ENCODE results near the gene RNF220.

RNF220 gene

DNA sequence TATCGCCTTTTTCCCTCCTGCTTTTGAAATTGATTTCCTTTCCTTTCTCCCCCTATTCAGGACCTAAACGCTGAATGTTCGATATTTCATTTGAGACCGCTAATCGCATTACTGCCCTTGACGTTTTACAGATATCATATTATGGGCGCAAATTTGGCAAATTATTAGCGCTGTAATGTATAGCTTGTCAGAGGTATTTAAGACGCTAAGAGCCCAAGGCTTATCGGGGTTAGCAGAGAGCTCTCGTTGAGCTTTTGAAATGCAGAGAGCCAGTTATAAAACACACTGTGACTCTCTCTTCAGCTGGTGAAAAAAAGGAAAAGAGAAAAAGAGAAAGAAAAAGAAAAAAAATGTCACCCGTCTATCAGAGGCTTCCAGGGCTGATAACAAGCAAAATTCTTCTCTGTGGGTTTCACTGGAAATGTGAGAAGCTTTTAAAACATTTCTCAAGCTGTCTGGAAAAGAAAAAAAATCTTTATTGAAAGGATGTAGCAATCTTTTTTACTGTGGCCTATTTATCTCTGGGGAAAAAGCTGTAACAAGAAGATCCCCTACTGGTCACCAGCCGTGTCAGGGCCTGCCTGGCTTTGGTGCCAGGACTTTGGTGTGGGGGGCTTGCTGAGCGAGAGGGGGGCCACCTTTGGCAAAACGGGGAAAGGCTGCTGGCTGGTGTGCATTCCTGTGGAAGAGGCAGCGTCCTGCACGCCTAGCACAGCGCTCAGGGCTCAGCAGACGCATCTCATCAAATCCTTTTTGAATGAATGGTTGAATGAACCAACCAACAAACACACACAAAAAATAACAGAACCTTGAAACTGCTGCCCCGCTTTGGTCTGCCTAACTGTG, 119.8 kb downstream of the RNF220 start:
- no peak for DNase-seq

DNA sequence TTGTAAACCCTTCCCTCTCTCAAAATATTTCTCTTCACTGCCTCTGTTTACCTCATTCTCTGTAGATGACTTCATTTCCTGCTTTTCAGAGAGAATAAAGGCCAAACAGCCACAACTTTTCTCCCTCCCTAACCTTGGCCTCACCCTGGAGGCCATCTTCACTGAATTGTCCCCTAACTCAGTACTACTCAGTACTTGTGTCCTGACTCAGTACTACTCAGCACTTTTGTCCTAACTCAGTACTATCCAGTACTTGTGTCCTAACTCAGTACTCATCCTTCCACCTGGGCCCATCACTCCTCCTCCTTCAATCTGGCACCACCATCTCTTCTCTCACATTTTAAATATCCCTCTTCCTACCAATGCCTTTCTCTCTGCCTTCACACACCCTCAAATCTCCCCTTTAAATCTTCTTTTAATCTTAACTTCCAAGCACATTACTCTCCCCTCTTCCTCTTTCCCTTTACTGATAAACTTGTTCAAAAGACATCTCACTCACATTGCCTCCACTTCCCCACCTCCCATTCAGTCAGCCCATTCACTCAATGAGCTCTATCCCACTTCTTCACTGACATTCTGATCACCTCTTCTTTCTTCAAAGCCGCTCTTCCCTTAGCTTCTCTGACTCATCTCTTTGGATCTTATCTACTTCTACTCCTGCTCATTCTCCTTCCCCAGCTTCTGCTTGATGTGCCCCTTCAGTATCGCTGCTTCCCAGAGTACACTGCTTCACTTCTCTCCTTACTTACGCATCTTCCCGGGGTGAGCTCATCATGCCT, 121.4 kb downstream of the RNF220 start:
- DNase-seq, result no peak

DNA sequence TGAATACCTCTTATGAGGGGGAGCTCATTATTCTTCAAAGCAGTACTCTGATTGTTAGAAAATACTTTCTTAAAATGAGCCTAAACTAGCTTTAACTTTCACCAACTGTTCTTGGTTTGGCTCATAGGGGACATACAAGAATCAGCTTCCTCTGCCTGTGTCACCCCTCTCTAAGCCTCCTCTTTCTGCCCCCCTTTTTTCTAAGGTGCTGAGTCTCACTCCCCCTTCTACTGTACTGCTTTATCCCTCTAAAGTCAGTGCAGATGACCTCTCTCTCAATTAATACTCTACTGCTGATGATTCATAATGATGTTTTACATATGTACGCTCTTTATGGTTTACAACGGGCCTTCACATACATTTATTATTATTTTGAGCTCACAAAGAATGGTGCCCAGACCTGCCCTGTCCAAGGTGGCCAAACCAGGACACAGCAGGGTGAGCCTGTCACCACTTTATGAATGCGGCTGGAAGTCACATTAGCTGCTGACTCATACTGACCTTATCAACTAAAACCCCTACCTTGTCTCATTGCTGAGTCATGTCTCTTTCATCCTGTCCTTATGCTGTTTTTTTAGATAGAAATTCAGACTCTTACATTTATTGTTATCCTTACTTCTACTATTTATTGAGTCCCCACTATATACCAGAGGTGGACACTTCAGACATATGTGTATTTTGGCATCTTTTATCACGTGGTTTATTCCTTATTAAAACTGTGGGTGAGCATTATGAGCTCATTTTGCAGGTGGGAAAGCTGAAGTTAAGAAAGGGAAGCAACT, 126.9 kb downstream of the RNF220 start:
- DNase-seq, result no peak

DNA sequence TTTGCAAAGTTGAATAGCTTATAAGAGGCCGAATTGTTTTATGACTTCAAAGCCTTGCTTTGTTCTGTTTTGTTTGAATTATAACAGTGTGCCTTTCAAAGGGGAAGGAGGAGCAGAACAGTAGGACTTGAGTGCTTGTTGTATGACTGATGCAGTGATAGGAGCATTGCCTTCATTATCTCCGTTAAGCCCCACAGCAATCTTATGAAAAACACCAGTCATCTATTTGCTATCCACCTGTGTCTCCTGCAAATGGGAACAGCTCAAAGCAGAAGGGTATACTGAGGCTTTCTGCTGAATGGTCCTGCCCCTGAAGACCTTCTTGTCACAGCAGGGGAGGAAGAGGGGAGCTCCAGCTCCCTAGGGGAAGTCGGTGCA, 127.5 kb downstream of the RNF220 start:
- no peak for DNase-seq

DNA sequence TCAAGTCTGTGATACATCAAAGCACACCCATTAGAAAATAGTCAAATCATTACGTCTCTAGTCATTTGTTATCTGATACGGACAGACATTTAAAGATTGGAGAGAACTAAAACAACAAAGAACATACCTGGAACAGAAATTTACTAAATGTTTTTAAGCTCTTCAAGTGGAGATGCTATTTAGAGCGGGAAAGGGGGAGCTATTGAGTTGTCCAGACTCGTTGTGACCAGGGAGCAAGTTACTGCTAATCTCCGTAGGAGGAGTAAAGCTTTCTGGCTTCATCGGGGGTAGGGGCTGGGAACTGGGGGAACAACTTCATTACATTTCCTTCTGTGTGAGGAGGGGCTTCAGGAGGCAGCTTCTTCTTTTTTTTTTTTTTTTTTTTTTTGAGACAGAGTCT, 129.7 kb downstream of the RNF220 start:
- no peak for DNase-seq

DNA sequence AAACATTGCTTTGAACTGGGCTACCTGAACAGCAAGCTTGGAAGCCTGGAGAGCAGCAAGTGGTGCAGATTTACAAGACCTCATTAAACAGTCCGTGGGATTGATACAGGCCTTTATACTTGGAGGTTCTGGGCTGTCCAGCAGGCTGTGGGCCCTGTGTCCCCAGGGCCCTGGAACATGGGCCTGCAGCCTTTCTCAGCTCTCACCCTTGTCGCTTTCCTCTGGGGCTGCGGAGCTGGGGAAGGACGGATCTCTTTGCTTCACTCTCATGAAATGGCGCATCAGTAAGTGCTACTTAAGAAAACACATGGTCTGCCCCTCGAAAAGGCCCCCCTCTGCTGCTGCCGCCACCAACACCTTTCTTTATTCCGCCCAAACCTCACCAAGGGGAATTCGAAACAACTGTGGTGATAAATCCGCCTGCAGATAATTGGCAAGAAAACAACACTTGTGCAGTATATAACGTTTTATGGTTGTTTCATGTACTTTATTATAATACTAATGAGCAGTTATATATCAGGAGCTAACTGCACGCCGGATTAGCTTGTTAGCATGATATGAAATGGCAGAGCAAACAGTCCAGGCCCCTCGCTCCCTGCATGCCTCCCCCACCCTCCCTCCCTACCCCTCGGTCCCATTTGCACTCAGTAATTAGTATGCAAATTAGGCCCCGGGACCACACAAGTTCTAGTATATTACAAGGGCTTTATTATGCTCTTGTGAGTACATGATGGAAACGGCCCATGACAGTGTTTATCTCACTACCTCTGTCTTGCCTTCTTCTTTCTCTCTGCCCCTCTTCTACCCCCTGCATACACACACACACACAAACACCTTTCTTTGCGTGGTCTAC, 131.5 kb downstream of the RNF220 start:
- DNase-seq, result no peak

DNA sequence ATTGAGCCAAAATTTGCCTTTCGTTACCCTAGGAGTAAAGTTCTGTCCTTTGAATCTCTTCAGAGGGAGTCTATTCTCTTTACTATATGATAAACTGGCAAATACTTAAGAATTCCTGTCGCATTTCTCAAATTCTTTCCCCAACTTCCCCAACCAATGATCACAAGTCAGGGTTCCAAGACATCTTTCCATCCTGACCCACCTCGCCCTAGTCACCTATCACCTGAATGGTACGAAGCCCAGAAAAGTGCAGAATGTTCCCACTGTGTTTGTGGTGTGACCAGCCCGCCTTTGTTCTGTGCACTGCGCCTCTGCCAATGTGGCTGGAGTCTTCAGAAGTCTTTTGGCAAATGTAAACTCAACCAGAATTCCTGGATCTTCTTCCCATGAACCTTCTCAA, 132.5 kb downstream of the RNF220 start:
- DNase-seq, result no peak

DNA sequence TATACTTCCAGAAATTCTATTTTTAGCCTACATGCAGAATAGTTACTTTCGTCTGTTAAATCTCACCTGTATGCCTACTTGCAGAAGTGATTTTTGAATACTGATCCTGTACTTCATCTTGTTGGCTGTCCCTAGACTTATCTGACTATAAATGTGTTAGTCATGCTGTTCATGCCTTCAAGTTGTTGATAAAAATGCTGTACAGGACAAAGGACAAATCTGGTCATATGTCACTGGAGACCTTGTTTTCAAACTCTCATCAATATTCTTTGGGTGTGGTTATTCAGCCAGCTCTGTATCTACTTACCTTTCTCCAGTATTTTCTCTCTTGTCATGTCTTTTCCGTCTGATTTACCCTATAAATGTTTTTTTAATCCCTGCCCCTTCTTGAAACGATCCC, 132.9 kb downstream of the RNF220 start:
- no peak for DNase-seq

DNA sequence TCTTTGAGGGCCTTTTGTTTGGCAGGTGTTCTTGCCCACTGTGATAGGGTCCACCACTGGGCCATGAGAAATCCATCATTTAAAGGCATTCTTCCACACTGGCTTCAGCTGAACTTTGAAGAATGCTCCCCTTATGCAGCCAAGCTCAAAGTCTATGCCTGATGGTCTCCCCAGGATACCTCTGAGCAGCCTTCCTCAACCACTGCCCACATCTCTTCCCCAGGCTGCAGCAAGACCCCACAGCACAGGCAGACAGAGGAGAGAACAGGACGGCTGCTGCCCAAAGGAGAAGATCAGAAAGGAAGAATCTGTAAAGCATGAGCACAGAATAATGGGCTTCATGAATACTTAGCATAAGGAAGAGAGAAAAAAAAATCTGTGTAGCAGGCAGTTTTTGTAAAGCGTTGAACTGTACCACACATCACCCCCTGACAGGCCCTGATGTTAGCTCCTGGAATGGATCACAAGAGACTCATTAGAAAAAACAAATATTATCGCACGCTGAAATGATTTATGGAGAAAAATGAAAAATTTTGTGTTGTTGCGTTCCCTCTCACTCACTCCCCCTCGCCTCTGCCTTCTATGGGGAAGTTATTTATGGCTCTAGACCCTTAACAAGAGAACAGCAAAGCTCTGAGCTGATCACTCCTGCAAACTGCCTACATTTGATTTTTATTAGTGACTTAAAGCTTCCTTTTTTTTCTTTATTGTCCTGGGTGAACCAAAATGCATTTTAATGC, 135.1 kb downstream of the RNF220 start:
- DNase-seq, result no peak

DNA sequence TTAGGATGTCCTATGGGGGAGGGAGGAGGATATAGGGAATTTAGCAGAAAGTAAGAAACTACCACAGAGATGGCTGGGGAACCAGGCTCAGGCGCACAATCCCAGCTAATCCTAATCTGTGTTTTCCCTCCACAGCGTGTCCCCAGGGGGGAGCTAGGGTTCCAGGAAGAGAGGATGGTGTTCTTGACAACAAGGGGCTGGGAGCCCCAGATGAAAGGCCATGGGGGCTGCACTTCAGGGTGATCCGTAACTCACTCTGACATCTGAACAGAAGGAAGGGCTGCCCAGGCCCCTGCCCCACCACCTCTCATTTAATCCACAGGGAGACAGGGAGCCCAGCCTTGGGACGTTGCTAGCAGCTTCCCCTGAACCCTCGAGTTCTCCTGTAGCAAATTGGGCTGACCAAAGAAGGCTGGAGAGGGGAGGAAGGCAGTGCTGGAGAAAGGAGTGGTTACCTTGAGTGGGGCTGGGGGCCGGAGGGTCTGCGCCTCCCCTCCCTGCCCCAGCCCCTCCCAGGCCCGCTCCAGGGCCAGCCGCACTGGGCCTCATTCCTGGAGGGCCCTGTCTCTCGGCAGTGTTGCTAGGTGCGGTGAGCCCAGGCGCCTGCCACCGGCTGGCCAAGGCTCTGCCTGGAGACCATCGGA, 137.5 kb downstream of the RNF220 start:
- DNase-seq, result no peak

DNA sequence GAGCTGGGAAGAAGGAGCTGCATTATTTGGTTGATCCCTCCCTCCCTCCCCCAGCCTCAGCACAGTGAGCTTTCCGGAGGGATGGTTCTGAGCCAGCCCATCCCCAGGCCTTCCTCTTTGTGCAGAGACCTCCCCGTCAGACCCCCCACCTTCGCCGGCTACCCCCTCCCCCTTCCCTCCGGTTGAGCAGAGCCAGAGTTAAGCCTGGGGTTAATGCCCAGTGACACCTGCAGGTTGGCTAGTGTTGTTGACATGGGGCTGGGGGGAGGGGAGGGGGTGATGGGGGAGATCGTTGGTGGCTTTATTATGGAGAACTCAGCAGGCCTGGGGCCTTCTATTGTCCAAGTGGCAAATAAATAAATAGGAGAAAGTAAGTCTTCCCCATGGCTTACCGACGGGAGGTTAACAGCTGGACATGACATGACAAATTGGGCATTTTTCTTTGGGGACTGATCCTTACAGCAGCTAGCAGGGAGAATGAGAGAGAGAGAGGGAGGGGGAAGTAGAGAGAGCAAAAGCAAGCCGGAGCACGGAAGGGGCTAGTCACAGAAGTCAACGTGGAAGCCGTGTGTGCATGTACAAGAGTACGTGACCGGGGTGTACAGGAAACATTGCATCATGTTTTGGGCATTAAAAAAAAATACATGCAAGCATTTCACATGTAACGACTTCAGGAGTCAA, 138.1 kb downstream of the RNF220 start:
- no peak for DNase-seq

DNA sequence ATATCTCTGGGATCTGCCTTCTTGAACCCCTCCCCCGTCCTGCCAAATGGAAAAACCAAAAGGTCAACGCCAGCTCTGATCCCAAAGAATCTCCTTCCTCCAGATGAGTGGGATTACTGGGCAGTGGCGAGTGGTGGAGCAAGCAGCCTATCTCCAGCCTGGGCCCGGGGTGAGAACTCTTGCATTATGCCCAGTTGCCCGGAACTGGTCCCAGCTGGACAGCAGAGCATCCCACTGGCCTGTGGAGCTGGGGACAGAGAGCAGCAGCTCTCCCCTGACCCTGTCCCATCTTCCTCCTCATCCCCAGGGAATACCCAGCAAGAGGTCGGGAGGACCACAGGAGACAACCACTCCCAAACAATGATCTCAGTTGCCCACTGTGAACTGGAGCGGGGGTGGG, 138.7 kb downstream of the RNF220 start:
- no peak for DNase-seq

DNA sequence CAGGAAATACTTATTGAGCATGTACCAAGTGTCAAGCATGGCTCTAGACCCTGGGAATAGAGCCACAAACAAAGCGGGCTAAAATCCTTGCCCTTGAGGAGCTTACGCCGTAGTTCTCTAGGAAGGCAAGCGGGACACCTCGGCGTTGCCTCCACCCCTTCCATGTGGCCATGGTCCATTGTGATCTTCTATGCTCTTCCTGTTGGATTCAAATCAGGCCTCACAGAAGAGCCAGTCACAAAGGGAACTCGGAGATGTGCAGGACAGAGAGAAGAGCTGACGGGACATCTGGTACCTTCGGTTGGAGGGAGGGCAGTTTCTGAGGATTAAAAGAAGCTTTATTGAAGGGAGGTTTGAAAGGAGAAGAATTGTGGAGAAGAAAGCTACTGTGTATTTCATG, 139.9 kb downstream of the RNF220 start:
- DNase-seq, result no peak

DNA sequence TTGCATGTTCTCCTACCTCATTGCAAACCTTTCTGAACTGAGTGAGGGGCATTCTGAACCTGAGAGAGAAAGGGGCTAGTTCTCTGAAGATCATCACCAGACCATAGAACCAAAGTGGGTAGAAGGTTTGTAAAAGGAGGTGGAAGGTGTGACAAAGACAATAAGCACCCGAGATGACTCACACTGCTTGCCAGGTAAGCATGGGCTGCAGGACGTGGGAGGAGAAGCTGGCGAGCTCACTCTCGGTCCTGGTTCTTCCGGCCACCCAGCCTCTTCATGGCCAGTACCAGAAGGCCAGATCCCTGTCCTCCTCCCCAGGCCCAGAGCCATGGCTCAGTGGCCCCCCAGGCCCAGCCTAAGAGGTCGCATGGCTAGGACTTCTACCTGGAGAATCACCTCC, 140.9 kb downstream of the RNF220 start:
- no peak for DNase-seq

DNA sequence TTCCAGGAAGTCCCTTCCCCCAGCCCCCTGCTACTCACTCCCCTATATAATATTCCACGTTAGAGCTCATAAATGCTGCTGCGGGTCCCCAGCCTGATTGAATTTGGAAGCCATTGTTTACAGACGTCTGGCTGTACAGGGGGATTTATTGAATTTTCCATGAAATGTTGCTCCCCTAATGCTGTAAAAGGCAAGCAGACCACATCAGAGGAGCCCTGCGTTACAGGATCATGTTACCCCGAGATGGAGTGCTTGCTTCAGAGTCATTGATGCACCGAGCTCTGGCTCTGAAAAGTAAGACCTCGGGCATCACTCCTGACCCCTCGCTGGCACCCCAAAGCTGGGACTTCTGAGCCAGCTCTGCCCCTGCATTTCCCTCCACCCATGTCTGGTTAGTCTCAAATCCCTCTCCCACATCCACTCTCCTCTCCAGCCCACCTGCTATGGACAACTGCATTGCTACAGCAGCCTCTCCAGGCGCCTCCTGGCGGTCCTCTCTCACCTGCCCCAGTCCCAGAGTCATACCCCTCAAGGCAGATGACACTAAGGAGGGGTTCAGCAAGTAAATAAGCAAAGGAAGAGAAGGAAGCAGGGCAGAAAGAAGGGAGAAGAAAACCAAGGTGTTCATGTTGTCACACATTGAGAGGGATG, 141.5 kb downstream of the RNF220 start:
- DNase-seq, result no peak

DNA sequence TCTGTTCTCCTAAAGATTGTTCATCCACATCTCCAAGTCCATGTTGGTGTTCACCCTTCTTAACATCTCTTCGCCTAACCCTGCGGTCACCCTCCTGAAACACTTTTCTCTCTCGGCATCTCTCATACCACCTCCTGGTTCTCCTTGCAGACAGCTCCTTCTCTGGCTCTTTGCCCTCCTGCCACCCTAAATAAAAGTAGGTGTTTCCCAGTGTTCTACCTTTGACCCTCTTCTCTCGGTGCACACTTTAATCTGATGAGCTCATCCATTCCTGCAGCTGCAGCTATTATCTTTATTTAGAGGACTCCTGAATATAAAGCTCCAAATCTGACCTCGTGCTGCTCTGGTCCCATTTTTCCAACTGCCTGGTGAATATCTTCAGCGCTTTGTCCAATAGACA, 142.3 kb downstream of the RNF220 start:
- DNase-seq, result no peak

DNA sequence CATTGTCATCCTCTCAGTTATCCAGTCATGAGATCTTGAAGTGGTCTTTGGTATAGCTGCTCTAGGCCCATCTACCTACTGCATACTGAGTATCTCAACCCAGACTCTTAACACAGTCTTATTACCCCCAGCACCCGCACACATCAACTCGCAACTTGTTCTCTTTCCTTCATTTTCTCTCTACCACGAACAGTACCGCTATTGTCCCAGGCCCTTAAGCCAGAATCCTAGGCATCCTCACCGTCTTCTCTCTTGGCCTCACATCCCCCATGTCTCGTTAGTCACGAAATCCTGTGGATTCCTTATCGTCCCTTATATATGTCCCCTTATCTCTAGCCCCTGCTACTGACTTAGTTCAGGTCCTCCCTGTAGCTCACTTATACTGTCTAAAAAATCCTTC, 142.8 kb downstream of the RNF220 start:
- DNase-seq, result no peak

DNA sequence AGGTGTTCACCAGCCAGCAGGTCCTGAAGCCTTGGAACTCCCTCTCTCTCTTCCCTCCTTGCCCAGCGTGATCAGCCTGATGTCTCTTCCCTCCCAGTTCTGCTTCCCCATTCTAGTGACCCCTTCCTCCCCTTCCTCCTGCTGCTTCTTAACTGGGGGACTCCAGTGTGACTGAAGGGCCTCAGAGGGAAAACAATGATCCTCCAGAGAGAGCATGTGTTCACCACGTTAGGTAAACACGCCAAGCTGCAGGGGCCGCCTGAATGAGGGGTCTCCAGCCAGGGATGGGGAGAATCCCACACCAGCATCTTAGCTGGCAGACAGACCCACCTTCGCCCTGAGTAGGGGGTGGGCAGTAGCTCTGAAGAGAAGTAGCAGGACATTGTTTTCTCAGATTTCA, 144.5 kb downstream of the RNF220 start:
- no peak for DNase-seq

DNA sequence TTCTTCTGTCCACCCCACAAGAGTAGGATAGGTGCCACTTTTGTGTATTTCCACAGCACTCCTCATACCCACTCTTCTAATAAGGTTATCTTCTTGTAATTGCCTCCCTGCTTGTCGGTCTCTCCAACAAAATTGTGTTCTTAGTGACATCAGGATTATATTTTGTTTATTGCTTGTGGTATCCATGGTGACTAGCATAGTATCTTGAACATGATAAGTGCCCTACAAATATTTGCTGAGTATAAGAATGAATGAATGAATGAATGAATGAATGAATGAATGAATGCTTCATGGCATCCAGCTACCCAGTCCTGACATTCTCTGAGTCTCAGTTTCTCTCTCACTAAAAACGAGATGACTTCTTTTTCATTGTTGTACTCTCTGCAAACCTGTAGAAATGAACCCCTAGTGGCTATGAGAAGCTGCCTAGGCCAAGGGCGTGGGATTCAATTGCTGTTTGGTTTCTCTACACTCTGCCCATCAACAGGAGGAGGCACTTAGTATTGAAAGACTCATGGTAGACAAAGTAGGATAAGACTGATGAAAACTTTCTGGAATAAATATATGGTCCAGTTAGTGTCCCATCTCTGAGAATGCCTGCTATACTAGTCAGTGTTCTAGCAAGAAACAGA, 148.2 kb downstream of the RNF220 start:
- DNase-seq, result no peak

All from fibroblast of skin of abdomen (primary cell).